GM19463 (cell line): ENCODE results near the gene SLC8A2.

Experiments
- ATAC-seq: cut with Tn5 transposase; IDR thresholded peaks from one replicate; pipeline ENCODE4 v1.9.1; 2021; ENCODE audit warnings: mild to moderate bottlenecking, moderate library complexity; ENCODE audit not compliant: unreplicated experiment

The SLC8A2 gene

DNA sequence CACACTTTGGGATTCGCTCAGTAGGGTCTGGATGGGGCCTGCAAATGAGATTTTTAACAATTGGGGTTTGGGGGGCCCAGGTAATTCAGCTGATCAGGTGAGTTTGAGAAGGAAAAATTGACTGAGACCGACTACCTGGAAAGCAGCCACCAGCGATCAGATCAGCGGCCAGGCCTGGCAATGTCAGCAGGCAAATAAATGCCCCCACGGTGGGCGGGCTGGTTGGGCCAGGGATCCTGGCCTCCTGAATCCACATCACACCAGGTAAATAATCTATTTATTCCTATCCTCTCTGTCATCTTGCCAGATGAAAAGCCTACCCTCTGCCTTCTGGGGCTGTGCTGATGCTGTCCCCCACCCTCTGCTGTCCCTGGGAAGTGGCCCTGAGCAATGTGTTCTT is 33.8 kb upstream of the SLC8A2 start:
- no peak for ATAC-seq

GRCh38 chr19:47503826-47504150 is 32.1 kb upstream of the SLC8A2 start:
- ATAC-seq, result no peak

DNA sequence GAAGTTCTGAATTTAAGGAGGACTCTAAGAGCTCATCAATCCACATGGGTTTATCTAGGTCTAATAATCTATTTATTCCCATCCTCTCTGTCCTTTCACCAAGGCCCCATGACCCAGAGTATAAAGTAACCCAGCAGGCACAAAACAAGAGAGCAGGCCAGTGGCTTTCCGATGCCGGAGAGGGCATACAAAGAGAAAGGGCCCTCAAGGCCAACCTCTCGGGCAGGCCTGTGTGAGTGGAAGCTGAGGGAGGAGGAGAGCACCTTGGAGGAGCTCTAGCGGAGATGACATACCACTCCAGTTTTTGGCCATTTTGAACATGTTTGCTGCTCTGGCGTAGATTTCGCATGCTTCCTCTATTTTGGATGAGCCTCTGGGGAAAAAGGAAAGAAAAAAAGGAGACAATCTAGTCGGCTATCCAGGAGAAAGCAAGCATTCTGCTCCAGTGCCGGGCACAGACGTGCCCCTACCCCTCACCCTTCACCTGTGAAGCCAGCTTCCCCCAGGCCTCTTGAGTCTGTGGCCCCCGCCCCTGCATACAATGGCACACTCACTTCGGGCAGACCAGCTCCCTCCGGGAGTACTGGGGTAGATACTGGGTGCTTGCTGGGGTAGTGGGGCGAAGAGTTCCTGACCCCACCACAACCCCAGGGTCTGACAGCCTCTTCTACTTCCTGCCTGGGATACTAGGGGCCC is 31.6 kb upstream of the SLC8A2 start:
- no peak for ATAC-seq

- no peak for ATAC-seq
Observed at GRCh38 chr19:47499863-47500830, 28.5 kb upstream of the SLC8A2 start.

- ATAC-seq, result no peak
Observed at GRCh38 chr19:47499371-47499770, 27.7 kb upstream of the SLC8A2 start.

- ATAC-seq, result no peak
Observed at GRCh38 chr19:47498561-47498960, 26.9 kb upstream of the SLC8A2 start.

- ATAC-seq, result no peak
Observed at GRCh38 chr19:47497821-47498520, 26.3 kb upstream of the SLC8A2 start.

DNA sequence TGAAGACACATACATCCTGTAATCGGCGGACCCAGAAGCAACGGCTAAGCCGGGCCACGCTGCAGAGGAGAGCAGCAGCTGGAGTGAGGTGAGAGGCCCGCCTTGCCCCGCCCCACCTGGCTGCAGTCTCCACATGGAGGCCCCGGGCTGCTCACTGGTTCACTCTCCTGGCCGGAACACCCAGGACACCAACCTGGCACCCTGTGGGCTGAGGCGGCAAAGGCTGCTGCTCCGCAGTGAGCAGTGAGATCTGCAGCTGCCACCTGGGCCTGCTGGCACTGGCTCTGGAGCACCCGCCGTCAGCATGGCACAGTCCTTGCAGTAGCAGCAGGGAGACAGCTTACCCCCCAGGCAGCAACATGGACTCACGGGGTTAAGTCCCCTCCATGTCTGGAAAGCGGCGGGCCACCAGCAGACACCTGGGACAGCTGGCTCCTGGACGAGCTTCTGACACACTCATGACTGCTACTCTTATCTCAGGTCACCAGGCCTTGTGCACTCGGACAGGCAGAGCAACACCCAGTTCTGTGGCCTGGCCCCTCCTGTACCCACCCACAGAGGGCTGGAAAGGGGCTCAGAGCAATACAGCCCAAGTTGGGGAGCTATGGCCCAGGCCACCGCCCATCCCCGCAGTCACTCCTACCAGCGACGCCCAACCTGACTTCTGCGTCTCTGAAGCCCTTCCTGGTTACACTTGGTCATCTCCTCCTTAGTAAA is 25.5 kb upstream of the SLC8A2 start:
- ATAC-seq, result no peak

GRCh38 chr19:47495478-47496372 is 24.0 kb upstream of the SLC8A2 start:
- ATAC-seq, result no peak

- no peak for ATAC-seq
Observed at GRCh38 chr19:47494729-47495128, 23.0 kb upstream of the SLC8A2 start.

DNA sequence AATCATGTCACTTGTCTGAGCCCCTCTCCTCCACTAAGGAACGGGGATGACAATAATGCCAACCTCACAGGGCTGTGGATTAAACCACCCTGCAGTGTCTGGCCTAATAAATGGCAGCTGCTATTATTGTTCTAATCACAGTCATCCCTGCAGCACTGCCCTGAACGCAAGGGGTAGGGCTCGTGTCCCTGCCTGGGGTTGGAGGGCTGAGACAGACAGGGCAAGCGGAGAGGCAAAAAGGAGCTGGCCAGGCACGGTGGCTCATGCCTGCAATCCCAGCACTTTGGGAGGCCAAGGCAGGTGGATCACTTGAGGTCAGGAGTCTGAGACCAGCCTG is 22.5 kb upstream of the SLC8A2 start:
- ATAC-seq, result no peak

GRCh38 chr19:47493378-47494210 is 21.9 kb upstream of the SLC8A2 start:
- no peak for ATAC-seq

DNA sequence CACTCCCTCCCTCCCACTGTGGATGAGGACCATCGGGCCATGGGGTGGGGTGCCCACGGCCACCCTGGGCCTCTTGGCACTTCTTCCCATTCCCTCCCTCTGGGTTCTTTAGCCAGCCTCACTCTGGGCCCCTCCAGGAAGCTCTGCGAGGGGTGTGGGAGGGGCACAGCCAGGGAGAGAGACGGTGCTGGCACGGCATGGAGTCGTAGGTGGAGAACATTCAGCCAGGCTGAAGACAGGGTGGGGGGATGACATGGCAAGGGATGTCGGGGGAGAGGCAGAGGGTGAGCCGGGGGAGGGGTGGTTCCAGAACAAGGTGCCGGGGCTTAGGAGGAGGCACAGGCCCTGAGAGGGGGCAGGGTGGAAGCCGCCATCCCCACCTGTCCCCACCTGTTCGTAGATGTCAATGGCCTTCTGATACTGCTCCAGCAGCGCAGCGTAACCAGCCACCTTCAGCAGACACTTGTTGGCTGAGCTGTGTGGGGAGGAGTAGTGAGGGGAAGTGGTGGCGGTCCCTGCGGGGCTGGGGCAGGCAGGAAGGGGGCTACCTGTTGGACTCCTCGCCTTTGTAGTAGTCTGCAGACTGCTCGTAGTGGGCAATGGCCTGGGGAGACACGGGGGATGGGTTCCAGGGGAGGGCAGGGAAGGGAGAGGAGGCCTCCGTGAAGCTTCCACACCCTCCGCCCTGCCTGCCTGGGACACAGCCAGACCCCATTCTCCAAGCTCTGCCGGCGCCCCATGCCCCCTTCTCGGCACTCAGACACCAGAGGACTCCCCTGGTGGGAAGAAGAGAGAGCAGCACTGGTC is 21.1 kb upstream of the SLC8A2 start:
- no peak for ATAC-seq

DNA sequence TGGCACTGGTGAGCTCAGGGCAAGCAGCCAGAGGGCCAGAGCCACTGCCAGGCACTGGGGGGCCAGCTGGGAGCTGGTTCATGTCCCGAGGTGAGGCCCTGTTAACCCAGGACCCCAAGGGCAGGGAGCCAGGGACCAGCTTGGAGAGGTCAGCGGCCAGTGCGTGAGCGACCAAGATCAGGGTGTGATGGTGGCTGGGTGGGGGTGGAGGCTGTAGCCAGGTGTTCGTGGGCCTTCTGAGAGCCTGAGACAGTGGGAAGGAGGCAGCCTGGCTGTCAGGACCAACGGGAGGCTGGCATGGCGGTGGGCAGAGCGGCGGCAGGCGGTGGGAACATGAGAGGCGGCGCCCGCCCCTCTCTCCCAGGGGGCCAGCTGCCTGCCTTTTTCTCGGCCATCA is 20.4 kb upstream of the SLC8A2 start:
- ATAC-seq, result no peak

DNA sequence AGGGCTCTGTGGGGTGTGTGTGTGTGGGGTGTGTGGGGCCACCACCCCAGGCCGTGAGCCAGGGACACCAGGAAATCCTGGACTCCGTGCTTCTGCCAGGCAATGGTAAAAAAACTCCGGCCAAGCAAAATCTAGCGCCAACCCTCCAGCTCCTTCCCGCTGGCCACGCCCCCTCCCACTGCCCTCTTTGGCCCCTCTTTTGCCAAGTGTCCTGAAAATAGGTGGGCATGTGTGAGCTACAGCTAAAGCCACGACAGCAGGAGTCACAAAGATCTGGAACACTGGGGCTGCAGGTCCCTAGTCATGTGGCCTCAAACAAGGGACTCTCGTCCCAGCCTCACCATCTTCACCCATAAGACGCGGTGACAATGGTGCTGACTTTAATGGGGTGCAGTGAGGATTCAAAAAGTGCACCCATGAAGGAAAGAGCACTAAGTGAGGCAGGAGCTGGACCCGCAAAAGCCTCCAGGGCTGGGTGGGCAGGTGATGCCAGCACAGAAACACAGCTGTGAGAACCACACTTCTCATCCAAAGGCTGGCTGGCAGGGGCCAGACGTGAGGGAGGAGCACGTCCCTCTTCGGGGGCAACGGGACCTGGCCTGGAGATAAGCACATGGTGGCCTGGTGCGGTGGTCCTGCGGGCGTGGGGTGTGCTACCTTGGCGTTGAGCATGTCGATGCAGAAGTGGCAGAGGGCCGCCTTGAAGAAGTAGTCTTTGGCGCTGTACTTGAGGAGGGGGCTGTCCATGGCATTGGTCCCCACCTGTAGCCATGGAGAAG is 19.9 kb upstream of the SLC8A2 start:
- ATAC-seq, result no peak

DNA sequence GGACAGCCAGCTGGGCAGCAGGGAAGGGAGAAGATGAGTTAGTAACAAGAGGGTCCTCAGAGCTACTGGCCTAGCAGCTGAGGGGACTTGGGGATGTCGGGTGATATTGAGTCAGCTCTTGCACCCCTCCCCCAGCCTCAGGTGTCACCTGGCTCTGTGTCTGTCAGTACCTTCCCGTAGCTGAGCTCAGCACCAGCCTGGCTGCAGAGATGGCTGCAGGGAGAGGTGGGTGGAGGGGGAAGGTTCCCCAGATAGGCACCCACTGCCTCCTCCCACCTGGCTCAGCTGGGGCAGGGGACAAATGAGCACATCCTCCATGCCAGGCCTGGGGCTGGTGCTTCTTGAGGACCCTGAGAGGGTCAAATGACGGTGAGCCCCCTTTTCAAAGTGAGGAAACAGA is 19.2 kb upstream of the SLC8A2 start:
- ATAC-seq, result no peak

DNA sequence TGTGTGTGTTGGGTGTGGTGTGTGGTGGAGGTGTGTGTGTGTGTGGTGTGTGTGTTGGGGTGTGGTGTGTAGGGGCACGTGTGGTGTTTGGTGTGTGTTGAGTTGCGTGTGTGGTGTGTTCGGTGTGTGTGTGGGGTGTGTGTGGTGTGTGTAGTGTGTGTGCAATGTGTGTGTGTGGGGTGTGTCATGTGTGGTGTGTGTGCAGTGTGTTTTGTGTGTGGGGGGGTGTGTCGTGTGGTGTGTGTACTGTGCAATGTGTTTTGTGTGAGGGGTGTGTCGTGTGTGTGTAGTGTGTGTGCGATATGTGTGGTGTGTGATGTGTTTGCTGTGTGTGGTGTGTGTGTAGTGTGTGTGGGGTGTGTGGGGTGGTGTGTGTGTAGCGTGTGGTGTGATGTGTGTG is 18.3 kb upstream of the SLC8A2 start:
- ATAC-seq, result no peak
